H1 (cell line): ENCODE data around the gene FRY. TPM values are rescaled to one million over a fixed set of nuclear protein-coding genes. Genes with fewer than 3 reads are reported as not detected.

ENCODE experiments used
- CTCF ChIA-PET: fragments of 300-600 bp; sonication (Branson Sonifier 250); formaldehyde crosslinking; loops from one replicate; lab custom pipeline; 2021; ENCODE audit not compliant: partially characterized antibody; lab: Charles Lee
- POLR2A ChIA-PET: fragments of 300-600 bp; sonication (Branson Sonifier 250); formaldehyde crosslinking; loops from one replicate; lab custom pipeline; 2021; ENCODE audit warnings: inconsistent platforms; ENCODE audit not compliant: partially characterized antibody; lab: Charles Lee
- DNase-seq, 2 experiments: peaks; one replicate each; pipeline versions ENCODE4 v3.0.0 to v3.0.0-alpha.2; 2010 to 2022; ENCODE audit warnings: low spot score in 2 of 2, low read depth in 1 of 2, mixed read lengths in 1 of 2
- FAIRE-seq: peaks from 2 replicates; lab custom pipeline; 2011; peaks lifted over from hg19 to GRCh38; lab: Jason Lieb, UNC
- H2AFZ ChIP-seq: 2 replicates; pipeline ENCODE4 v1.8.1; 2012; ENCODE audit warnings: low read length, inconsistent platforms
- H2AK5ac ChIP-seq: 2 replicates; pipeline ENCODE4 v1.6.1; 2013; ENCODE audit warnings: low read depth, low read length
- H2BK120ac ChIP-seq: replicated peaks from 2 replicates; pipeline ENCODE3; 2013; ENCODE audit warnings: low read depth, low read length, inconsistent platforms
- H2BK12ac ChIP-seq: 2 replicates; pipeline ENCODE4 v1.6.1; 2013; ENCODE audit warnings: low read depth, low read length
- H2BK15ac ChIP-seq: 2 replicates; pipeline ENCODE4 v1.6.1; 2013; ENCODE audit warnings: low read length
- H2BK20ac ChIP-seq: 2 replicates; pipeline ENCODE4 v1.6.1; 2013; ENCODE audit warnings: low read length
- H2BK5ac ChIP-seq: 2 replicates; pipeline ENCODE4 v1.6.1; 2013; ENCODE audit warnings: low read depth, low read length
- H3K14ac ChIP-seq: 2 replicates; pipeline ENCODE4 v1.6.1; 2013; ENCODE audit warnings: inconsistent platforms; ENCODE audit not compliant: insufficient read length
- H3K18ac ChIP-seq: 2 replicates; pipeline ENCODE4 v1.6.1; 2013; ENCODE audit warnings: low read length; ENCODE audit errors: extremely low read depth
- H3K23ac ChIP-seq: 2 replicates; pipeline ENCODE4 v1.6.1; 2013; ENCODE audit warnings: inconsistent platforms; ENCODE audit not compliant: insufficient read length
- H3K23me2 ChIP-seq: 2 replicates; pipeline ENCODE4 v1.6.1; 2013; ENCODE audit warnings: low read depth, low read length
- H3K27ac ChIP-seq: 2 replicates; pipeline ENCODE4 v1.6.1; 2011; ENCODE audit warnings: low read depth, low read length, inconsistent platforms
- H3K27me3 ChIP-seq, 4 experiments: replicated peaks in 1 of 4; 1 replicate in 1 of 4; 2 replicates in 3 of 4; pipeline versions ENCODE4 v1.6.1 to v1.8.1; 2011 to 2013; ENCODE audit warnings: low read length in 3 of 4, mild to moderate bottlenecking in 3 of 4, inconsistent platforms in 2 of 4, mixed read lengths in 2 of 4, moderate library complexity in 1 of 4; ENCODE audit not compliant: control insufficient read depth in 3 of 4, insufficient read depth in 3 of 4; ENCODE audit errors: extremely low read depth in 1 of 4
- H3K36me3 ChIP-seq, 4 experiments: 2 replicates each; pipeline versions ENCODE4 v1.6.1 to v1.8.1; 2011 to 2013; ENCODE audit warnings: mild to moderate bottlenecking in 4 of 4, low read length in 3 of 4, moderate library complexity in 2 of 4, control low read depth in 1 of 4, inconsistent platforms in 1 of 4; ENCODE audit not compliant: insufficient read depth in 4 of 4, control insufficient read depth in 2 of 4
- H3K4ac ChIP-seq: replicated peaks from 2 replicates; pipeline ENCODE3; 2013; ENCODE audit warnings: low read length, low read depth, mixed read lengths, inconsistent platforms; ENCODE audit not compliant: insufficient read length
- H3K4me1 ChIP-seq, 4 experiments: replicated peaks in 1 of 4; 1 replicate in 1 of 4; 2 replicates in 3 of 4; pipeline versions ENCODE4 v1.6.1 to v1.8.1; 2011 to 2013; ENCODE audit warnings: low read length in 3 of 4, inconsistent platforms in 2 of 4, mixed read lengths in 1 of 4; ENCODE audit not compliant: insufficient read depth in 4 of 4, control insufficient read depth in 3 of 4
- H3K4me2 ChIP-seq, 2 experiments: 2 replicates each; pipeline versions ENCODE4 v1.6.1 to v1.8.1; 2011 to 2013; ENCODE audit warnings: low read depth in 2 of 2, low read length in 2 of 2, control low read depth in 1 of 2, inconsistent platforms in 1 of 2, mild to moderate bottlenecking in 1 of 2; ENCODE audit not compliant: insufficient read depth in 1 of 2
- H3K4me3 ChIP-seq, 4 experiments: fragments of 200-600, 300-600 bp in 1 of 4; sonication (generic), shearing (Covaris generic), sonication (Bioruptor Twin) in 1 of 4; 2 replicates each; pipeline versions ENCODE4 v1.5.1 to v1.8.1; 2011 to 2016; ENCODE audit warnings: low read length in 4 of 4, low read depth in 3 of 4, control low read depth in 2 of 4, inconsistent platforms in 2 of 4, mild to moderate bottlenecking in 2 of 4, mixed read lengths in 1 of 4, moderate library complexity in 1 of 4; ENCODE audit not compliant: insufficient read depth in 2 of 4; ENCODE audit errors: extremely low read depth in 1 of 4
- H3K56ac ChIP-seq: replicated peaks from 2 replicates; pipeline ENCODE3; 2013; ENCODE audit warnings: low read depth, mild to moderate bottlenecking, mixed read lengths, low read length, inconsistent platforms; ENCODE audit not compliant: insufficient read length
- H3K79me1 ChIP-seq: 2 replicates; pipeline ENCODE4 v1.6.1; 2013; ENCODE audit warnings: low read depth, low read length, control low read depth
- H3K79me2 ChIP-seq, 2 experiments: 2 replicates each; pipeline versions ENCODE4 v1.6.1 to v1.8.1; 2012 to 2013; ENCODE audit warnings: low read length in 2 of 2, mild to moderate bottlenecking in 2 of 2, inconsistent platforms in 1 of 2; ENCODE audit not compliant: insufficient read depth in 2 of 2, control insufficient read depth in 1 of 2
- H3K9ac ChIP-seq, 4 experiments: replicated peaks in 1 of 4; 1 replicate in 1 of 4; 2 replicates in 3 of 4; pipeline versions ENCODE4 v1.6.1 to v1.8.1; 2011 to 2013; ENCODE audit warnings: low read depth in 3 of 4, low read length in 3 of 4, control low read depth in 2 of 4, mild to moderate bottlenecking in 2 of 4, moderate library complexity in 2 of 4, inconsistent platforms in 1 of 4; ENCODE audit errors: extremely low read depth in 1 of 4
- H3K9me3 ChIP-seq, 2 experiments: 2 replicates each; pipeline versions ENCODE4 v1.6.1 to v1.8.1; 2012 to 2013; ENCODE audit warnings: mild to moderate bottlenecking in 2 of 2, moderate library complexity in 2 of 2, control low read depth in 1 of 2, inconsistent platforms in 1 of 2, low read depth in 1 of 2, low read length in 1 of 2, mixed read lengths in 1 of 2; ENCODE audit not compliant: insufficient read depth in 2 of 2
- H4K20me1 ChIP-seq, 2 experiments: replicated peaks in 1 of 2; 2 replicates each; pipeline versions ENCODE3 to v1.8.1; 2011 to 2013; ENCODE audit warnings: inconsistent platforms in 2 of 2, low read length in 2 of 2, mild to moderate bottlenecking in 1 of 2; ENCODE audit not compliant: insufficient read depth in 2 of 2, control insufficient read depth in 1 of 2
- H4K5ac ChIP-seq: 2 replicates; pipeline ENCODE4 v1.6.1; 2013; ENCODE audit warnings: low read length, low read depth, mixed read lengths, inconsistent platforms; ENCODE audit not compliant: insufficient read length
- H4K8ac ChIP-seq: 2 replicates; pipeline ENCODE4 v1.8.0; 2013; ENCODE audit warnings: mild to moderate bottlenecking, moderate library complexity, low read length, inconsistent platforms; ENCODE audit not compliant: insufficient read depth; ENCODE audit errors: extremely low read depth
- H4K91ac ChIP-seq: replicated peaks from 2 replicates; pipeline ENCODE3; 2013; ENCODE audit warnings: low read length, mixed read lengths, inconsistent platforms; ENCODE audit not compliant: insufficient read length
- EP300 ChIP-seq, 2 experiments: IDR thresholded peaks; 1 replicate in 1 of 2; 2 replicates in 1 of 2; pipeline ENCODE4 v1.6.1; 2011 to 2012; ENCODE audit warnings: low read depth in 2 of 2, low read length in 2 of 2, mild to moderate bottlenecking in 2 of 2, borderline replicate concordance in 1 of 2, inconsistent platforms in 1 of 2, moderate library complexity in 1 of 2
- JUN ChIP-seq: IDR thresholded peaks from 2 replicates; pipeline ENCODE4 v1.6.1; 2011; ENCODE audit warnings: low read depth, mild to moderate bottlenecking, improper control_type of control experiment, low read length
- KDM4A ChIP-seq: IDR thresholded peaks from one replicate; pipeline ENCODE4 v1.7.1; 2012; ENCODE audit warnings: low read depth, mild to moderate bottlenecking, moderate library complexity, low read length, inconsistent platforms; ENCODE audit not compliant: severe bottlenecking
- NRF1 ChIP-seq: IDR thresholded peaks from 2 replicates; pipeline ENCODE4 v1.6.1; 2011; ENCODE audit warnings: mild to moderate bottlenecking, low read depth, low read length, improper control_type of control experiment
- POLR2A ChIP-seq, 2 experiments: IDR thresholded peaks; 1 replicate in 1 of 2; 2 replicates in 1 of 2; pipeline ENCODE4 v1.6.1; 2011; ENCODE audit warnings: low read depth in 2 of 2, low read length in 2 of 2, mild to moderate bottlenecking in 2 of 2; ENCODE audit errors: control extremely low read depth in 1 of 2
- RFX5 ChIP-seq: IDR thresholded peaks from 2 replicates; pipeline ENCODE4 v1.6.1; 2011; ENCODE audit warnings: low read depth, low read length, improper control_type of control experiment, borderline replicate concordance
- SP2 ChIP-seq: IDR thresholded peaks from 2 replicates; pipeline ENCODE4 v1.6.1; 2012; ENCODE audit warnings: mild to moderate bottlenecking, low read length, inconsistent platforms
- TBP ChIP-seq: IDR thresholded peaks from 2 replicates; pipeline ENCODE4 v1.6.1; 2011; ENCODE audit warnings: low read depth, low read length, improper control_type of control experiment
- TEAD4 ChIP-seq: IDR thresholded peaks from 2 replicates; pipeline ENCODE4 v1.6.1; 2012; ENCODE audit warnings: low read depth, low read length, inconsistent platforms, mixed read lengths
- WGBS, 2 experiments: shearing (Covaris generic) in 1 of 2; methylation state at CpG; one replicate each; pipeline versions ENCODE4 v1.1.6 to v1.1.7; 2013 to 2015; ENCODE audit warnings: low lambda C conversion rate in 2 of 2, mixed read lengths in 2 of 2, inconsistent platforms in 1 of 2, low coverage in 1 of 2, missing lambda C conversion rate in 1 of 2; ENCODE audit not compliant: insufficient replicate concordance in 2 of 2, insufficient coverage in 1 of 2, insufficient read length in 1 of 2; ENCODE audit errors: extremely low coverage in 1 of 2, missing lambda C conversion rate in 1 of 2; 5-methylcytosine and 5-hydroxymethylcytosine counted together
- polyA plus RNA-seq, 7 experiments: library from polyadenylated mRNA; depleted of rRNA in 3 of 7; stranded (reverse) in 5 of 7; unstranded in 2 of 7; fragments of >200 nt in 5 of 7; fragments of 200-250 nt in 2 of 7; gene quantifications; 1 replicate in 5 of 7; 2 replicates in 1 of 7; 4 replicates in 1 of 7; pipeline versions ENCODE4 v1.2.1 to v1.2.3, GENCODE V29; 2011 to 2013; ENCODE audit warnings: missing spikeins in 2 of 7, mixed read lengths in 2 of 7
- total RNA-seq: library from RNA; stranded (reverse); fragmentation: NEBNext Ultra II Directional; extraction: Animal tissue kit (Norgen Biotek cat#: 25700); gene quantifications from 2 replicates; pipeline ENCODE4 v1.2.1, GENCODE V29; 2021

The FRY gene
- total and polyA plus RNA-seq, 2 of the 8 experiments (the other 6 are each of a cell fraction or from before 2014, with no cell fraction given), result 4.3 to 9.2 TPM

DNA sequence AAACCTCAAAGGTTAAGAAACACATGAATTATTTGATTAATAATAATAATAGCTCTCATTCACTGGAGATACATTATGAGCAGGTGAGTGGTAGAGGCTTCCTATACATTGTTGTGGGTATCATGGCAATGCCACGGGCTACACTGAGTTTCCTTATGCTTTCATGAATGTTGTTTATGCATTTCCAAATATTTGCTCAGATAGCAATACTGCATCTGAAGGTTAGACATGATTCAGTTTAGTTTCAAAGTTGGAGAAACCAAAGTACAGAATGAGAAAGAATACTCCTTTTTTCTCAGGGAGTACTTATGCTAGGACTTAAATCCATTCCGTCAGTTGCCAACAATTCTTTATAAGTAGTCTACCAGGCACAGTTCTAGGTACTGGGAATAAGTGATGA is 108.5 kb downstream of the FRY start:
- FAIRE-seq (no peak), DNase-seq (no peak)
- Histone ChIP-seq H4K5ac (no peak overlapping the region), H2AK5ac (no peak overlapping the region), H2AFZ (no peak overlapping the region), H2BK120ac (no peak overlapping the region), H3K36me3 (no peaks in the 10 kb centered on the region), H3K56ac (no peak overlapping the region), H3K23me2 (no peaks in the 10 kb centered on the region), H4K91ac (no peak overlapping the region), H2BK20ac (no peak overlapping the region), H3K79me2 (no peaks in the 10 kb centered on the region), H4K20me1 (no peaks in the 10 kb centered on the region), H3K4me2 (no peak overlapping the region), H2BK12ac (no peak overlapping the region), H3K4me3 (no peak overlapping the region), H3K14ac (no peak overlapping the region), H3K79me1 (no peaks in the 10 kb centered on the region), H2BK15ac (no peak overlapping the region), H3K4me1 (peaks cover 0 to 12% (median 1%) of the 10 kb centered on the region in 4 experiments; a peak in 2 of 7 replicates), H3K9me3 (no peaks in the 10 kb centered on the region), H3K18ac (no peak overlapping the region), H3K4ac (no peak overlapping the region), H2BK5ac (no peak overlapping the region), H3K27me3 (no peaks in the 10 kb centered on the region), H3K27ac (no peak overlapping the region), H3K23ac (no peak overlapping the region), H3K9ac (no peak overlapping the region), H4K8ac (no peak overlapping the region)
- TF ChIP-seq TEAD4 (no peak), RFX5 (no peak), TBP (no peak), JUN (no peak), SP2 (no peak), POLR2A (IDR thresholded peaks at IDR 0.05; ENCODE audit: control extremely low read depth in 1 of 2, low read depth in 2 of 2, low read length in 2 of 2) (no peak), KDM4A (no peak), NRF1 (no peak), EP300 (IDR thresholded peaks at IDR 0.05; ENCODE audit: borderline replicate concordance in 1 of 2, low read depth in 2 of 2, low read length in 2 of 2) (no peak)
- ChIA-PET CTCF (no interaction called here), POLR2A (no interaction called here)
- 91% methylated on average over 2 of the region's 2 CpGs; no CpG with 5 or more reads in 1 of the 2 experiments for WGBS, 2 experiments
